ENCODE results near the gene TREX2.

The TREX2 gene

GRCh38 chrX:153435845-153436244, 10.0 kb downstream of the TREX2 start:
- no peak for DNase-seq (ENCODE audit: low read depth, low spot score)

GRCh38 chrX:153434801-153435200, 11.1 kb downstream of the TREX2 start:
- no peak for DNase-seq (ENCODE audit: low read depth, low spot score)

GRCh38 chrX:153433781-153434285, 12.0 kb downstream of the TREX2 start:
- no peak for DNase-seq (ENCODE audit: low read depth, low spot score)

GRCh38 chrX:153433161-153433680, 12.6 kb downstream of the TREX2 start:
- no peak for DNase-seq (ENCODE audit: low read depth, low spot score)

- no peak for DNase-seq (ENCODE audit: low read depth, low spot score)
Observed at GRCh38 chrX:153430796-153431195, 15.1 kb downstream of the TREX2 start.

GRCh38 chrX:153426204-153426603, 19.7 kb downstream of the TREX2 start:
- no peak for DNase-seq (ENCODE audit: low read depth, low spot score)

GRCh38 chrX:153423652-153424051, 22.2 kb downstream of the TREX2 start:
- no peak for DNase-seq (ENCODE audit: low read depth, low spot score)

- DNase-seq (ENCODE audit: low read depth, low spot score) = no peak
Observed at GRCh38 chrX:153421856-153422255, 24.0 kb downstream of the TREX2 start.

- DNase-seq (ENCODE audit: low read depth, low spot score) = no peak
Observed at GRCh38 chrX:153420851-153421599, 24.8 kb downstream of the TREX2 start.

- DNase-seq (ENCODE audit: low read depth, low spot score) = no peak
Observed at GRCh38 chrX:153417637-153418036, 28.2 kb downstream of the TREX2 start.

GRCh38 chrX:153416781-153417450, 28.9 kb downstream of the TREX2 start:
- DNase-seq (ENCODE audit: low read depth, low spot score) = no peak

GRCh38 chrX:153414856-153415510, 30.9 kb downstream of the TREX2 start:
- DNase-seq (ENCODE audit: low read depth, low spot score) = no peak

- no peak for DNase-seq (ENCODE audit: low read depth, low spot score)
Observed at GRCh38 chrX:153413731-153414130, 32.1 kb downstream of the TREX2 start.

GRCh38 chrX:153412746-153413720, 32.8 kb downstream of the TREX2 start:
- no peak for DNase-seq (ENCODE audit: low read depth, low spot score)

GRCh38 chrX:153411988-153412574, 33.8 kb downstream of the TREX2 start:
- no peak for DNase-seq (ENCODE audit: low read depth, low spot score)

GRCh38 chrX:153411255-153411987, 34.4 kb downstream of the TREX2 start, which contains the start of gene ZFP92:
Gene ZFP92 (plus strand): TSS chrX:153411472. CDS start chrX:153418323, 6,851 bp downstream.
- DNase-seq (ENCODE audit: low read depth, low spot score) = no peak

GRCh38 chrX:153410888-153411254, 35.0 kb downstream of the TREX2 start:
- no peak for DNase-seq (ENCODE audit: low read depth, low spot score)

- DNase-seq (ENCODE audit: low read depth, low spot score) = no peak
Observed at GRCh38 chrX:153410373-153410772, 35.5 kb downstream of the TREX2 start.

GRCh38 chrX:153409414-153410101, 36.3 kb downstream of the TREX2 start:
- no peak for DNase-seq (ENCODE audit: low read depth, low spot score)

Data from ELF-1 (cell line).